GM12874 (cell line): ENCODE measurements around the gene SLC7A10.

Source experiments
- CTCF ChIP-seq: IDR thresholded peaks from 2 replicates; pipeline ENCODE4 v1.5.1; 2011; ENCODE audit warnings: low read depth, mild to moderate bottlenecking, control low read depth, low read length, moderate library complexity; ENCODE audit not compliant: insufficient read depth

The SLC7A10 gene

DNA sequence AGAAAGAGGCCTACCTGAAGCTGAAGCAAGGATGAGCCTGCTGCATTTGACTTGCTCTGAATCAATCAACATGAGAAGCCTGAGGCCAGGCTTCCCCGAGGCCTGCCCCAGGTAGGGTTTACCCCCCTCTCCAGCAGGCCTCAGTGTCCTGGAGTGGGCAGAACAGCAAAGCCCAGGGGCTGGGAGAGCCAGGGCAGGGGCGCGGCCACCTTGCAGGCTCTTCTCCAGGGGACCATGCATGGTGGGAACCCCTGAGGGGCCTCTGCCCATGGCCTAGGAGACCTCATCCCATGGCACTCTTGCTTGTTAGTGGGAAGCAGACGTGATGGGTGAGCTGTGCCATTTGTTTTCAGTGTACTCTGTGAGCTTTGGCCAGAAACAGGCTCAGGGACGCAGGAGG, 51.5 kb downstream of the SLC7A10 start:
- no peak for TF ChIP-seq CTCF

GRCh38 chr19:33171916-33172359, 53.7 kb downstream of the SLC7A10 start:
- TF ChIP-seq CTCF: no peak

DNA sequence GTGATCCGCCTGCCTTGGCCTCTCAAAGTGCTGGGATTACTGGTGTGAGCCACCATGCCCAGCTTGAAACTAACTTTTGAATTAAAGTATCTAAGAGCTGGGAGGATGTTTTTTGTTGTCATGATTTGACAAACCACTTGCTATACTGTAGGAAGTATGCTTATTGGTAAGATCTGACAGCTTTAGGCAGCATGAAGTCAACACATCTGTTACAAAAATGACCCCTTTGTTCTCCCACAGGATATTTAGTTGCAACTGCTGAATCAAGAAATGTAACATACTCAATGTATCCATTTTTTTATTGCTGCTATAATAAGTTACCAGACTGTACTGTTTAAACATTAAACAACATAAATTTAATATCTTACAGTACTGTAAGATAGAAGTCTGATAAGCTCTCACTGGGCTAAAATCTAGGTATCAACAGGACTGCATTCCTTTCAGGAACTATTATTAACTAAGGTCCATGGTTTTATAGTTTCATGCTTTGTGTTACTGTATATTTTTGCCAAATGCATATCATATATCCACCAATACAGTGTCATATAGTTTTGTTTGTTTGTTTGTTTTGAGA, 54.3 kb downstream of the SLC7A10 start:
- no peak for TF ChIP-seq CTCF

- TF ChIP-seq CTCF: no peak
These were observed 57.1 kb downstream of the SLC7A10 start for GRCh38 chr19:33168528-33168927.

DNA sequence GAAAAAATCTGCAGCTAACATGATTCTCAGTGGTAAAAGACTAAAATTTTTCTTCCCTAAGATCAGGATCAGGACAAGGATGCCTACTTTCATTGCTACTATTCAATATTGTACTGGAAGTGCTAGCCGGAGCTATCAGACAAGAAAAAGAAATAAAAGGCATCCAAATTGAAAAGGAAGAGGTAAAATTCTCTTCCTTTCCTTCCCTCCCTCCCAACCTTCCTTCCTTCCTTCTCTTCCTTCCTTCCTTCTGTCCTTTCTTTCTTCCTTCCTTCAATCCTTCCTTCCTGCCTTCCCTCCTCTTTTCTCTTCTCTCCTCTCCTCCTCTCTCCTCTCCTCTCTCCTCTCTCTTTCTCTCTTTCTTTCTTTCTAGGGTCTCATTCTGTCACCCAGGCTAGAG, 58.2 kb downstream of the SLC7A10 start:
- TF ChIP-seq CTCF: no peak

GRCh38 chr19:33163481-33163880, 62.2 kb downstream of the SLC7A10 start:
- TF ChIP-seq CTCF: no peak

DNA sequence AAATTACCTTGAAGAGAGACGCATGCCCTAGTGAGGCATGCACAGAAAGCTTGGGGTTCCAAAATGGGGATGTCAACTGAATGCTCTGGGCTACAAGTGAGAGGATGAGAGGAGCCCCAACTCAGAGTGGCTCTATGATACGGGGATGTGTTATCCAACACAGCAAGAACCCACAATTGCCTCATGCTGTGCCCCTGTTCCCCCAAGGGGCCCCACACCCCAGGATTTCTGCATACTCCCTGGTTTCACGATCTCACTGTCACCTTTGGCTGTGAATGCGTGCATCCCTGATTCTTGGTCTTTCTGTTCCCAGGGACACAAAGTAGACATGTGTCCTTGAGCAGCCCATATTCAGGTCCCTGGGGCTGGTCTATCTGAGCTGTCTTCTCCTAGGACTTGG, 64.4 kb downstream of the SLC7A10 start:
- TF ChIP-seq CTCF: no peak

GRCh38 chr19:33159893-33160292, 65.8 kb downstream of the SLC7A10 start:
- TF ChIP-seq CTCF: no peak
